GM23338 (cell line): ENCODE results near the gene NCKAP5. TPM values are rescaled to one million over a fixed set of nuclear protein-coding genes. Genes with fewer than 3 reads are reported as not detected.

Source experiments
- ATAC-seq: fragments of 200-7000 bp; cut with Tn5 transposase; 3 replicates; pipeline ENCODE4 v1.9.1; 2020
- DNase-seq: peaks from one replicate; pipeline ENCODE4 v3.0.0-alpha.2; 2015; ENCODE audit warnings: low spot score
- H2AFZ ChIP-seq: fragments of 200-600 bp; sonication (generic); 2 replicates; pipeline ENCODE4 v1.8.0; 2016; ENCODE audit warnings: antibody characterized with exemption, mild to moderate bottlenecking, moderate library complexity
- H3F3A ChIP-seq: fragments of 200-600 bp; sonication (generic); replicated peaks from 2 replicates; pipeline ENCODE4 v1.8.0; 2017; ENCODE audit warnings: antibody characterized with exemption, mixed run types, low read depth
- H3K27ac ChIP-seq: fragments of 200-600 bp; sonication (generic); 2 replicates; pipeline ENCODE4 v1.6.1; 2016; ENCODE audit warnings: low read depth
- H3K27me3 ChIP-seq: fragments of 200-600 bp; sonication (generic); 2 replicates; pipeline ENCODE4 v1.8.0; 2016; ENCODE audit warnings: mild to moderate bottlenecking, mixed run types, moderate library complexity; ENCODE audit not compliant: insufficient read depth
- H3K36me3 ChIP-seq: fragments of 200-600 bp; sonication (generic); 2 replicates; pipeline ENCODE4 v1.8.0; 2016; ENCODE audit warnings: mild to moderate bottlenecking; ENCODE audit not compliant: insufficient read depth
- H3K4me1 ChIP-seq: fragments of 200-600 bp; sonication (generic); 2 replicates; pipeline ENCODE4 v1.8.0; 2016; ENCODE audit warnings: mild to moderate bottlenecking, moderate library complexity; ENCODE audit not compliant: insufficient read depth
- H3K4me2 ChIP-seq: fragments of 200-600 bp; sonication (generic); 2 replicates; pipeline ENCODE4 v1.7.1; 2017; ENCODE audit warnings: mixed run types
- H3K4me3 ChIP-seq: fragments of 200-600 bp; sonication (generic); 2 replicates; pipeline ENCODE4 v1.6.1; 2016; ENCODE audit warnings: mixed run types
- H3K79me2 ChIP-seq: fragments of 200-600 bp; sonication (generic); replicated peaks from 2 replicates; pipeline ENCODE4 v1.8.0; 2017; ENCODE audit warnings: mild to moderate bottlenecking; ENCODE audit not compliant: insufficient read depth
- H3K9me2 ChIP-seq: fragments of 200-600 bp; sonication (generic); 2 replicates; pipeline ENCODE4 v1.8.0; 2017; ENCODE audit not compliant: insufficient read depth
- H4K20me1 ChIP-seq: fragments of 200-600 bp; sonication (generic); replicated peaks from 2 replicates; pipeline ENCODE4 v1.8.0; 2017; ENCODE audit warnings: mild to moderate bottlenecking; ENCODE audit not compliant: insufficient read depth
- H3K27ac Mint-ChIP-seq: 2 replicates; pipeline ENCODE4 v1.8.0; 2020; ENCODE audit warnings: inconsistent platforms, mild to moderate bottlenecking, moderate library complexity, mixed read lengths
- H3K27me3 Mint-ChIP-seq: 3 replicates; pipeline ENCODE4 v1.8.0; 2022; ENCODE audit warnings: low read depth, mild to moderate bottlenecking, moderate library complexity, mixed read lengths, inconsistent platforms; ENCODE audit not compliant: insufficient read depth, poor library complexity
- H3K36me3 Mint-ChIP-seq: 3 replicates; pipeline ENCODE4 v1.8.0; 2021; ENCODE audit warnings: low read depth, mild to moderate bottlenecking, inconsistent platforms, moderate library complexity, mixed read lengths
- H3K4me1 Mint-ChIP-seq: 3 replicates; pipeline ENCODE4 v1.8.0; 2020; ENCODE audit warnings: mild to moderate bottlenecking, inconsistent platforms, mixed read lengths
- H3K4me3 Mint-ChIP-seq: 3 replicates; pipeline ENCODE4 v1.8.0; 2021; ENCODE audit warnings: moderate library complexity, mild to moderate bottlenecking, inconsistent platforms, mixed read lengths
- H3K9me3 Mint-ChIP-seq: 3 replicates; pipeline ENCODE4 v1.8.0; 2020; ENCODE audit warnings: moderate library complexity, mild to moderate bottlenecking, inconsistent platforms, mixed read lengths
- CREB1 ChIP-seq: fragments of 250-450 bp; sonication (Bioruptor Pico); IDR thresholded peaks from 2 replicates; pipeline ENCODE4 v1.5.0; 2020; ENCODE audit warnings: low read depth, mild to moderate bottlenecking, moderate library complexity
- EZH2 ChIP-seq: fragments of 200-600 bp; sonication (generic); IDR thresholded peaks from one replicate; pipeline ENCODE4 v1.8.0; 2017; ENCODE audit warnings: antibody characterized with exemption, mild to moderate bottlenecking, low read depth; ENCODE audit not compliant: unreplicated experiment
- EZH2phosphoT487 ChIP-seq: fragments of 200-600 bp; sonication (generic); IDR thresholded peaks from one replicate; pipeline ENCODE4 v1.8.1; 2018; ENCODE audit warnings: antibody characterized with exemption; ENCODE audit not compliant: unreplicated experiment
- JUNB ChIP-seq: IDR thresholded peaks from one replicate; pipeline ENCODE4 v1.6.1; 2016; ENCODE audit warnings: antibody characterized with exemption; ENCODE audit not compliant: unreplicated experiment
- NANOG ChIP-seq: IDR thresholded peaks from 2 replicates; pipeline ENCODE4 v1.6.1; 2016; ENCODE audit warnings: antibody characterized with exemption, borderline replicate concordance
- POLR2AphosphoS5 ChIP-seq: IDR thresholded peaks from 2 replicates; pipeline ENCODE4 v1.6.1; 2016; ENCODE audit warnings: antibody characterized with exemption, low read depth
- STAT1 ChIP-seq: IDR thresholded peaks from one replicate; pipeline ENCODE4 v1.6.1; 2016; ENCODE audit warnings: antibody characterized with exemption; ENCODE audit not compliant: unreplicated experiment
- ZNF114 ChIP-seq: fragments of 250-450 bp; sonication (Bioruptor Pico); IDR thresholded peaks from 2 replicates; pipeline ENCODE4 v1.5.0; 2020; ENCODE audit warnings: mild to moderate bottlenecking, moderate library complexity
- ZNF331 ChIP-seq: fragments of 250-450 bp; sonication (Bioruptor Pico); IDR thresholded peaks from 2 replicates; pipeline ENCODE4 v1.5.0; 2020; ENCODE audit warnings: low read depth, mild to moderate bottlenecking, moderate library complexity
- polyA plus RNA-seq: library from polyadenylated mRNA; unstranded; fragments of >200 nt; fragmentation: Nextera tagmentation; extraction: Ambion mirVana; gene quantifications from 2 replicates; pipeline ENCODE4 v1.2.1, GENCODE V29; 2016
- total RNA-seq: library from RNA; depleted of rRNA; stranded (reverse); fragments of >200 nt; shearing (Covaris generic); gene quantifications from 2 replicates; pipeline ENCODE4 v1.2.3, GENCODE V29; 2014
- TF ChIP-seq, protein P1 (sequence below): fragments of 250-450 bp; sonication (Bioruptor Pico); IDR thresholded peaks from 2 replicates; pipeline ENCODE4 v1.5.0; 2020; ENCODE audit warnings: mild to moderate bottlenecking, moderate library complexity
- TF ChIP-seq, protein P2 (sequence below): IDR thresholded peaks from 2 replicates; pipeline ENCODE4 v1.6.1; 2016; ENCODE audit warnings: antibody characterized with exemption
- TF ChIP-seq, protein P3 (sequence below), 2 experiments: fragments of 200-600 bp in 1 of 2; sonication (generic) in 1 of 2; conservative IDR thresholded peaks; 2 replicates each; pipeline versions ENCODE4 v1.5.1 to v1.6.1; 2016 to 2017; ENCODE audit warnings: antibody characterized with exemption in 2 of 2, low read depth in 2 of 2, mild to moderate bottlenecking in 2 of 2, moderate library complexity in 1 of 2
- TF ChIP-seq, protein P4 (sequence below): IDR thresholded peaks from one replicate; pipeline ENCODE4 v1.6.1; 2018; ENCODE audit warnings: antibody characterized with exemption; ENCODE audit not compliant: unreplicated experiment

The NCKAP5 gene
- total and polyA plus RNA-seq, 2 experiments from 2014 or later: 0.34 to 0.73 TPM

DNA sequence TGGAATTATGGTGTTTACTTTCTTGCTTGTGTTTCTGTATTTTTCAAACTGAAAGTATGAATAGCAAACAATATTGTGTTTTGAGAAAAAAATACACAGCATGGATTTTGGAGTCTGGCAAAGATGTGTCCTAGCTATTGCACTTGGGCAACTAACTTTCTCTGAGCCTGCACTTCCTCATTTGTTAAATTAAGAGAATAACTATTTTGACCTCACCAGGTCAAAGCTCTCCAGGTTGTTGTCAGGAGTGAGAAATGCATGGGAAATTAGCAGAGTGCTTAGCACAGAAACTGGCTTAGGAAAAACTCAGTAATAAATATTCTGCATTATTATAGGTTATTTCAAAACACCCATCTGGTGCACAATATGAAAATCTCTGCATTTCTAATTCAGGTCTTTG is 926.4 kb downstream of the NCKAP5 start:
- H3K79me2 ChIP-seq: no peaks in the 10 kb centered on the region
- peaks cover 11% of the 10 kb centered on the region; the same call in 1 of the 2 replicates for H3K9me2 ChIP-seq
- no peaks in the 10 kb centered on the region for H3K27me3 ChIP-seq
- H3K4me2 ChIP-seq: no peak overlapping the region
- TF ChIP-seq, protein P1, sequence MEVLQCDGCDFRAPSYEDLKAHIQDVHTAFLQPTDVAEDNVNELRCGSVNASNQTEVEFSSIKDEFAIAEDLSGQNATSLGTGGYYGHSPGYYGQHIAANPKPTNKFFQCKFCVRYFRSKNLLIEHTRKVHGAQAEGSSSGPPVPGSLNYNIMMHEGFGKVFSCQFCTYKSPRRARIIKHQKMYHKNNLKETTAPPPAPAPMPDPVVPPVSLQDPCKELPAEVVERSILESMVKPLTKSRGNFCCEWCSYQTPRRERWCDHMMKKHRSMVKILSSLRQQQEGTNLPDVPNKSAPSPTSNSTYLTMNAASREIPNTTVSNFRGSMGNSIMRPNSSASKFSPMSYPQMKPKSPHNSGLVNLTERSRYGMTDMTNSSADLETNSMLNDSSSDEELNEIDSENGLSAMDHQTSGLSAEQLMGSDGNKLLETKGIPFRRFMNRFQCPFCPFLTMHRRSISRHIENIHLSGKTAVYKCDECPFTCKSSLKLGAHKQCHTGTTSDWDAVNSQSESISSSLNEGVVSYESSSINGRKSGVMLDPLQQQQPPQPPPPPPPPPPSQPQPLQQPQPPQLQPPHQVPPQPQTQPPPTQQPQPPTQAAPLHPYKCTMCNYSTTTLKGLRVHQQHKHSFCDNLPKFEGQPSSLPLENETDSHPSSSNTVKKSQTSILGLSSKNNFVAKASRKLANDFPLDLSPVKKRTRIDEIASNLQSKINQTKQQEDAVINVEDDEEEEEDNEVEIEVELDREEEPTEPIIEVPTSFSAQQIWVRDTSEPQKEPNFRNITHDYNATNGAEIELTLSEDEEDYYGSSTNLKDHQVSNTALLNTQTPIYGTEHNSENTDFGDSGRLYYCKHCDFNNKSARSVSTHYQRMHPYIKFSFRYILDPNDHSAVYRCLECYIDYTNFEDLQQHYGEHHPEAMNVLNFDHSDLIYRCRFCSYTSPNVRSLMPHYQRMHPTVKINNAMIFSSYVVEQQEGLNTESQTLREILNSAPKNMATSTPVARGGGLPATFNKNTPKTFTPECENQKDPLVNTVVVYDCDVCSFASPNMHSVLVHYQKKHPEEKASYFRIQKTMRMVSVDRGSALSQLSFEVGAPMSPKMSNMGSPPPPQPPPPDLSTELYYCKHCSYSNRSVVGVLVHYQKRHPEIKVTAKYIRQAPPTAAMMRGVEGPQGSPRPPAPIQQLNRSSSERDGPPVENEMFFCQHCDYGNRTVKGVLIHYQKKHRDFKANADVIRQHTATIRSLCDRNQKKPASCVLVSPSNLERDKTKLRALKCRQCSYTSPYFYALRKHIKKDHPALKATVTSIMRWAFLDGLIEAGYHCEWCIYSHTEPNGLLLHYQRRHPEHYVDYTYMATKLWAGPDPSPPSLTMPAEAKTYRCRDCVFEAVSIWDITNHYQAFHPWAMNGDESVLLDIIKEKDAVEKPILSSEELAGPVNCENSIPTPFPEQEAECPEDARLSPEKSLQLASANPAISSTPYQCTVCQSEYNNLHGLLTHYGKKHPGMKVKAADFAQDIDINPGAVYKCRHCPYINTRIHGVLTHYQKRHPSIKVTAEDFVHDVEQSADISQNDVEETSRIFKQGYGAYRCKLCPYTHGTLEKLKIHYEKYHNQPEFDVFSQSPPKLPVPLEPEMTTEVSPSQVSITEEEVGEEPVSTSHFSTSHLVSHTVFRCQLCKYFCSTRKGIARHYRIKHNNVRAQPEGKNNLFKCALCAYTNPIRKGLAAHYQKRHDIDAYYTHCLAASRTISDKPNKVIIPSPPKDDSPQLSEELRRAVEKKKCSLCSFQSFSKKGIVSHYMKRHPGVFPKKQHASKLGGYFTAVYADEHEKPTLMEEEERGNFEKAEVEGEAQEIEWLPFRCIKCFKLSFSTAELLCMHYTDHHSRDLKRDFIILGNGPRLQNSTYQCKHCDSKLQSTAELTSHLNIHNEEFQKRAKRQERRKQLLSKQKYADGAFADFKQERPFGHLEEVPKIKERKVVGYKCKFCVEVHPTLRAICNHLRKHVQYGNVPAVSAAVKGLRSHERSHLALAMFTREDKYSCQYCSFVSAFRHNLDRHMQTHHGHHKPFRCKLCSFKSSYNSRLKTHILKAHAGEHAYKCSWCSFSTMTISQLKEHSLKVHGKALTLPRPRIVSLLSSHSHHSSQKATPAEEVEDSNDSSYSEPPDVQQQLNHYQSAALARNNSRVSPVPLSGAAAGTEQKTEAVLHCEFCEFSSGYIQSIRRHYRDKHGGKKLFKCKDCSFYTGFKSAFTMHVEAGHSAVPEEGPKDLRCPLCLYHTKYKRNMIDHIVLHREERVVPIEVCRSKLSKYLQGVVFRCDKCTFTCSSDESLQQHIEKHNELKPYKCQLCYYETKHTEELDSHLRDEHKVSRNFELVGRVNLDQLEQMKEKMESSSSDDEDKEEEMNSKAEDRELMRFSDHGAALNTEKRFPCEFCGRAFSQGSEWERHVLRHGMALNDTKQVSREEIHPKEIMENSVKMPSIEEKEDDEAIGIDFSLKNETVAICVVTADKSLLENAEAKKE (CRISPR knock-in tag): no peak
- no peak for TF ChIP-seq EZH2phosphoT487
- no peak for TF ChIP-seq JUNB
- TF ChIP-seq, protein P2, sequence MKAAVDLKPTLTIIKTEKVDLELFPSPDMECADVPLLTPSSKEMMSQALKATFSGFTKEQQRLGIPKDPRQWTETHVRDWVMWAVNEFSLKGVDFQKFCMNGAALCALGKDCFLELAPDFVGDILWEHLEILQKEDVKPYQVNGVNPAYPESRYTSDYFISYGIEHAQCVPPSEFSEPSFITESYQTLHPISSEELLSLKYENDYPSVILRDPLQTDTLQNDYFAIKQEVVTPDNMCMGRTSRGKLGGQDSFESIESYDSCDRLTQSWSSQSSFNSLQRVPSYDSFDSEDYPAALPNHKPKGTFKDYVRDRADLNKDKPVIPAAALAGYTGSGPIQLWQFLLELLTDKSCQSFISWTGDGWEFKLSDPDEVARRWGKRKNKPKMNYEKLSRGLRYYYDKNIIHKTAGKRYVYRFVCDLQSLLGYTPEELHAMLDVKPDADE: no peak
- no peak for TF ChIP-seq ZNF331
- no peak for TF ChIP-seq CREB1 (CRISPR knock-in tag)
- no peak for TF ChIP-seq EZH2
- no peak for TF ChIP-seq NANOG
- no peak for TF ChIP-seq STAT1
- TF ChIP-seq, protein P3, sequence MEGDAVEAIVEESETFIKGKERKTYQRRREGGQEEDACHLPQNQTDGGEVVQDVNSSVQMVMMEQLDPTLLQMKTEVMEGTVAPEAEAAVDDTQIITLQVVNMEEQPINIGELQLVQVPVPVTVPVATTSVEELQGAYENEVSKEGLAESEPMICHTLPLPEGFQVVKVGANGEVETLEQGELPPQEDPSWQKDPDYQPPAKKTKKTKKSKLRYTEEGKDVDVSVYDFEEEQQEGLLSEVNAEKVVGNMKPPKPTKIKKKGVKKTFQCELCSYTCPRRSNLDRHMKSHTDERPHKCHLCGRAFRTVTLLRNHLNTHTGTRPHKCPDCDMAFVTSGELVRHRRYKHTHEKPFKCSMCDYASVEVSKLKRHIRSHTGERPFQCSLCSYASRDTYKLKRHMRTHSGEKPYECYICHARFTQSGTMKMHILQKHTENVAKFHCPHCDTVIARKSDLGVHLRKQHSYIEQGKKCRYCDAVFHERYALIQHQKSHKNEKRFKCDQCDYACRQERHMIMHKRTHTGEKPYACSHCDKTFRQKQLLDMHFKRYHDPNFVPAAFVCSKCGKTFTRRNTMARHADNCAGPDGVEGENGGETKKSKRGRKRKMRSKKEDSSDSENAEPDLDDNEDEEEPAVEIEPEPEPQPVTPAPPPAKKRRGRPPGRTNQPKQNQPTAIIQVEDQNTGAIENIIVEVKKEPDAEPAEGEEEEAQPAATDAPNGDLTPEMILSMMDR (conservative IDR thresholded peaks at IDR 0.05; ENCODE audit: low read depth in 2 of 2): no peak
- TF ChIP-seq, protein P4, sequence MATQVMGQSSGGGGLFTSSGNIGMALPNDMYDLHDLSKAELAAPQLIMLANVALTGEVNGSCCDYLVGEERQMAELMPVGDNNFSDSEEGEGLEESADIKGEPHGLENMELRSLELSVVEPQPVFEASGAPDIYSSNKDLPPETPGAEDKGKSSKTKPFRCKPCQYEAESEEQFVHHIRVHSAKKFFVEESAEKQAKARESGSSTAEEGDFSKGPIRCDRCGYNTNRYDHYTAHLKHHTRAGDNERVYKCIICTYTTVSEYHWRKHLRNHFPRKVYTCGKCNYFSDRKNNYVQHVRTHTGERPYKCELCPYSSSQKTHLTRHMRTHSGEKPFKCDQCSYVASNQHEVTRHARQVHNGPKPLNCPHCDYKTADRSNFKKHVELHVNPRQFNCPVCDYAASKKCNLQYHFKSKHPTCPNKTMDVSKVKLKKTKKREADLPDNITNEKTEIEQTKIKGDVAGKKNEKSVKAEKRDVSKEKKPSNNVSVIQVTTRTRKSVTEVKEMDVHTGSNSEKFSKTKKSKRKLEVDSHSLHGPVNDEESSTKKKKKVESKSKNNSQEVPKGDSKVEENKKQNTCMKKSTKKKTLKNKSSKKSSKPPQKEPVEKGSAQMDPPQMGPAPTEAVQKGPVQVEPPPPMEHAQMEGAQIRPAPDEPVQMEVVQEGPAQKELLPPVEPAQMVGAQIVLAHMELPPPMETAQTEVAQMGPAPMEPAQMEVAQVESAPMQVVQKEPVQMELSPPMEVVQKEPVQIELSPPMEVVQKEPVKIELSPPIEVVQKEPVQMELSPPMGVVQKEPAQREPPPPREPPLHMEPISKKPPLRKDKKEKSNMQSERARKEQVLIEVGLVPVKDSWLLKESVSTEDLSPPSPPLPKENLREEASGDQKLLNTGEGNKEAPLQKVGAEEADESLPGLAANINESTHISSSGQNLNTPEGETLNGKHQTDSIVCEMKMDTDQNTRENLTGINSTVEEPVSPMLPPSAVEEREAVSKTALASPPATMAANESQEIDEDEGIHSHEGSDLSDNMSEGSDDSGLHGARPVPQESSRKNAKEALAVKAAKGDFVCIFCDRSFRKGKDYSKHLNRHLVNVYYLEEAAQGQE: no peak
- no peak for TF ChIP-seq ZNF114 (CRISPR knock-in tag)
- TF ChIP-seq POLR2AphosphoS5: no peak
- H3K27ac Mint-ChIP-seq: no peak overlapping the region
- no peak overlapping the region for H2AFZ ChIP-seq
- peaks cover 3% of the 10 kb centered on the region for H3K27me3 Mint-ChIP-seq
- H4K20me1 ChIP-seq: no peaks in the 10 kb centered on the region
- H3K36me3 ChIP-seq: no peaks in the 10 kb centered on the region
- ATAC-seq (no peak), DNase-seq (no peak)
- no peak overlapping the region for H3K4me3 Mint-ChIP-seq
- H3K36me3 Mint-ChIP-seq: no peaks in the 10 kb centered on the region
- no peaks in the 10 kb centered on the region; the same call in 2 of the 3 replicates for H3K9me3 Mint-ChIP-seq
- H3K4me3 ChIP-seq: no peak overlapping the region
- H3K27ac ChIP-seq: no peak overlapping the region
- peaks cover 35% of the 10 kb centered on the region for H3K4me1 Mint-ChIP-seq
- H3F3A ChIP-seq: no peaks in the 10 kb centered on the region
- H3K4me1 ChIP-seq: peaks cover 9% of the 10 kb centered on the region
